HG02840 (cell line): Measurements from ENCODE around the gene DOCK3.
"Not testable (repeated sequence)": the region's sequence is repeated elsewhere in the genome, so short reads cannot be mapped to it uniquely, and the experiment has no call there.

ENCODE experiments used
- ATAC-seq: cut with Tn5 transposase; IDR thresholded peaks from one replicate; pipeline ENCODE4 v1.9.1; 2021; ENCODE audit warnings: mild to moderate bottlenecking, moderate library complexity, moderate number of reproducible peaks; ENCODE audit not compliant: unreplicated experiment, low FRiP score

DOCK3 gene

GRCh38 chr3:51063053-51063452, 388.3 kb downstream of the DOCK3 start:
- ATAC-seq, result no peak

- ATAC-seq, result no peak
Measured at GRCh38 chr3:51075221-51075775, 400.6 kb downstream of the DOCK3 start.

DNA sequence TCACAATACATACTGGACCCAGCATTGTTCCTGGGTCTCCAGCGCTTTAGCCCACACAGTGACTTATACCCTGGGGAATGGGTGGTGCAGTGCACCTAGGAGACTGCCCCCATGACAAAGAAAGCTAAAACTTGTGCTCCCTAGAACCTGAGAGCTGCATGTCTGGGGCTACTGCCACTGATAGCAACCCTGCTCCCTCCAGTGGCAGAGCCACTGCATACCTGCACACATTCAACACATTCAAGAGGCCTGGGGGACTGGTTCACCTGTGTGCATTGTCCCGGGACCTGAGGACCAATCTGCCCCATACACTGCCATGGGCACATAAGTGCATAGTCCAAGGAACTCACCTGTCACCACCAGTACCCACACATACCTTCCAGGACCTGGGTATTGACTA, 407.6 kb downstream of the DOCK3 start:
- ATAC-seq, result no peak

DNA sequence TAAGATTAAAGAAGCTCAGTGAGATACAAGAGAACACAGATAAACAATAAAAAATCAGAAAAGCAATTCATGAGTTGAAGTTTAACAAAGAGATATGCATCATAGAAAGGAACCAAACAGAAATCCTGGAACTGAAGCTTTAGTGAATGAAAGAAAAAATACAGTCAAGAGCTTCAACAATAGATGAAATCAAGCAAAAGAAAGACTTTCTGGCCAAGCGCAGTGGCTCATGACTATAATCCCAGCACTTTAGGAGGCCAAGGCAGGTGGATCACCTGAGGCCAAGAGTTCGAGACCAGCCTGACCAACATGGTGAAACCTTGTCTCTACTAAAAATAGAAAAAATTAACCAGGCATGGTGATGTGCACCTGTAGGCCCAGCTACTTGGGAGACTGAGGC, 408.8 kb downstream of the DOCK3 start:
- ATAC-seq, result no peak

GRCh38 chr3:51092141-51092540, 417.4 kb downstream of the DOCK3 start:
- not testable (repeated sequence) for ATAC-seq

- not testable (repeated sequence) for ATAC-seq
Measured at GRCh38 chr3:51094838-51095237, 420.1 kb downstream of the DOCK3 start.

GRCh38 chr3:51099794-51100535, 425.2 kb downstream of the DOCK3 start:
- no peak for ATAC-seq

DNA sequence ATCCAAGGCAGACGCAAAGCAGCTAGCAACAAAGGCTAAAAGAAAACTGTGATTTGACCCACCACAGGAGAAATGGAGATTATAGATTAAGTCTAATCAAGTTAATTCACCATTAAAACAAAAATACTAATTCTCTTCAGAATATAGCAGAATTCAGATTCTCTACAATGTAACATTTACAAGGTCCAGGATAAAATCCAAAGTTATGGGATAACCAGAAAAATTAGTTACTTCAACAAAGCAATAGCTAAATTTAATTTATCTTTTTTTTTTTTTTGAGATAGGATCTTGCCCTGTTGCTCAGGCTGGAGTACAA, 425.8 kb downstream of the DOCK3 start:
- ATAC-seq, result no peak

GRCh38 chr3:51102396-51102795, 427.7 kb downstream of the DOCK3 start:
- no peak for ATAC-seq

DNA sequence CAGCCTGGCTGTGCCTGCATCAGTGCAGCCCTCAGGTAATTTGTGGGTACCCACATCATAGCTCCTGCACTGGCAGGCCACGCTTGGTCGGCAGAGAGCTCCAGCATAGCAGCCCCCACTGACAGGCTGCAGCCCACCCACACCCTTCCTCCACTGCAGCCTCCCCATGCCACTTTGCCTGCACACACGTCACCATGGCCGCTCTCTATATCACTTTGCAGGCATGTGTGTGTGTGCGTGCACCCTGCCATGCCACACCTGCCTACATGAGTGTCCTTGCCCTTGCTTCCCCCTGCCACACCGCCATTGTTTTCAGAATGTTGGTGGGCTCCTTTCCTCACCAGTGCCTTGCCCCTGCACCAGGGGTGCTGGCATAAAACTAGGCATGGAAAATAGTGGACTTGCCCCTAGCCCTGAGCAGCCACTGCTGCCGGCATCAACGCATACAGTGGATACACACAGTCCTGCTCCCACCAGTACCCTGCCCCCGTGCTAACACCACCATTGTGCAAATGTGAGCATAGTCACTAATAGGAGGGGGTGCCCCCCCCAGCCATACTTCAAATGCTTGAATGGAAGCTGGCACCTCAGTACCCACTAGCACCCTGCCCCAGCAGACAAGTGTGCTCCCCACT, 431.6 kb downstream of the DOCK3 start:
- no peak for ATAC-seq

GRCh38 chr3:51110586-51110985, 435.9 kb downstream of the DOCK3 start:
- ATAC-seq, result no peak

- no peak for ATAC-seq
Measured at GRCh38 chr3:51122944-51123343, 448.2 kb downstream of the DOCK3 start.

DNA sequence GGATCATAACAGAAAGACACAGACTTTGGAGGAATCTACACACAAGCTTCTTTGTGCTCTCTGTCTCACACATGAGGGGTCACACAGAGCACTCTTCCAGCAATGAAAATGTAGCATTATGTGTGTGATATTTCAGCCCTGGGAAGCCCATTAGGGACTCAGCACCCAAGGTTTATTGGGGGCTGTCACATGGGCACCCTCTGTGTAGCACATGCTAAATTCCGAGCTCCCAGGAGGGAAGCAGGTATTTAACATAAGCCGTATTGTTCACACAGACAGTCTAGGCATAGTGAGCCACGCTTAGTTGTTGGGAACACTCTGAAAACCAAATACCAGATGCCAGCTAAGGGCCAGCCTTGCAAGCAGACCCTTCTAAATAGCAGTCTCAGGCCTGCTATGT, 448.8 kb downstream of the DOCK3 start:
- ATAC-seq, result no peak

DNA sequence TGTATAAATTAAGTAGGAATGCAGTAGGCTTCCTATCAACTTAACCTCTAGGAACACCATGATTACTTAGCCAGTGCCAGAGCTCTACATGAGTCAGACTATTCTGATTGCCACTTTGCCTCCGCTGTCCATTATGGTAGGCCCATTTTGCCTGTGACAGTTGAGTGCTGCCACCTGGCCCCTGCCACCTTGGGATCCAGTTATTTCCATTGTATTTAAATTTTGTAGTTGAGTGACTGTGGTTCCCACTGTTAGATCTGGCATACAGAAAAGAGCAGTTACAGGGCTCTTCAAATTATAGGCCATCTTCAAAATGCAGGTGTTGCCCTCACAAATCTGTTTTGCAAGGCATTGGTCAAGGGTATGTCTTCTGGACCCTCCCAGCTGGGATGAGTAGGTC, 456.9 kb downstream of the DOCK3 start:
- not testable (repeated sequence) for ATAC-seq

GRCh38 chr3:51137715-51138114, 463.0 kb downstream of the DOCK3 start:
- no peak for ATAC-seq

DNA sequence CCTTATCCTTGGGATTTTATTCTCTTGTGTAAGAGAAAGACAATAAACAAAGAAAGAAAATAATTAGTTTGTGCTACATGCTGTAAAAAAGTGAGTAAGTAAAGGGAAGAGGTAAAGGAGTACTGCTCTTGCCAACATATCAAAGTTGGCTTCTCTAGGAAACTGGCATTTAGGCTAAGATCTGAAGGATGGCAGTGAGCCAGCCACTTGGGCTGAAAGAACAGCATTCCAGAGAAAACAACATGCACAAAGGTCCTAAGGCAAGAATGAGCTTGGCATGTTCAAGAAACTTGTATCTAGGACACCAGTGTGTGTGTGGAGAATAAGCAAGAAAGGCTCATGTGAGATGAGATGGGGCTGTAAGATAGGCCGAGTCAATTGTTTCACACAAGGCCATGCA, 464.9 kb downstream of the DOCK3 start:
- no peak for ATAC-seq

GRCh38 chr3:51141573-51141972, 466.8 kb downstream of the DOCK3 start:
- no peak for ATAC-seq

- no peak for ATAC-seq
Measured at GRCh38 chr3:51145811-51146585, 471.3 kb downstream of the DOCK3 start.

GRCh38 chr3:51146781-51147180, 472.1 kb downstream of the DOCK3 start:
- no peak for ATAC-seq

GRCh38 chr3:51156147-51156546, 481.4 kb downstream of the DOCK3 start:
- ATAC-seq, result no peak

- ATAC-seq, result no peak
Measured at GRCh38 chr3:51163051-51163450, 488.3 kb downstream of the DOCK3 start.
